Ovary (tissue), 9 donors: Measurements from ENCODE around the gene WNT5A. TPM values are rescaled to one million over a fixed set of nuclear protein-coding genes. Genes with fewer than 3 reads are reported as not detected.

Experiments used
- DNase-seq, 5 donors: peaks; one replicate each; pipeline ENCODE4 v3.0.0-alpha.2; 2019 to 2020
- H3K27ac ChIP-seq, 2 donors: fragments of 200-600 bp; one replicate each; pipeline versions ENCODE4 v1.5.1 to v1.8.0; 2019 to 2022
- H3K27me3 ChIP-seq: fragments of 200-600 bp; one replicate; pipeline ENCODE4 v1.8.0; 2022
- H3K36me3 ChIP-seq: fragments of 200-600 bp; sonication (generic); one replicate; pipeline ENCODE4 v1.5.1; 2019
- H3K4me1 ChIP-seq: one replicate; pipeline ENCODE4 v1.8.1; 2013; ENCODE audit warnings: mild to moderate bottlenecking, moderate library complexity; ENCODE audit not compliant: insufficient read depth
- H3K4me3 ChIP-seq: fragments of 200-600 bp; sonication (generic); one replicate; pipeline ENCODE4 v1.5.1; 2017
- H3K9me3 ChIP-seq, 2 donors: fragments of 200-600 bp in 1 of 2; sonication (generic) in 1 of 2; one replicate each; pipeline versions ENCODE4 v1.5.1 to v1.8.1; 2013 to 2019; ENCODE audit warnings: mild to moderate bottlenecking in 1 of 2, moderate library complexity in 1 of 2
- EP300 ChIP-seq: sonication (generic); formaldehyde crosslinking; IDR thresholded peaks from one replicate; pipeline ENCODE4 v1.6.1; 2017; ENCODE audit warnings: antibody characterized with exemption
- POLR2A ChIP-seq: fragments of 450-650 bp; IDR thresholded peaks from one replicate; pipeline ENCODE4 v1.6.1; 2017; ENCODE audit warnings: antibody characterized with exemption, mild to moderate bottlenecking, moderate library complexity
- WGBS, 3 donors: extraction: QIAGEN DNeasy Blood & Tissue Kit in 1 of 3; methylation state at CpG; one replicate each; pipeline versions ENCODE4 v1.1.5 to v1.1.7; 2013 to 2017; 5-methylcytosine and 5-hydroxymethylcytosine counted together
- intact Hi-C, 4 donors: fragments of 100-400 bp; cut with DNase I; formaldehyde crosslinking; loops; one replicate each; pipeline versions ENCODE4 v1.11.0 to v1.15.1; 2022 to 2023
- polyA plus RNA-seq, 2 donors: library from polyadenylated mRNA; stranded (reverse); fragments of 200-250 nt in 1 of 2; fragments of 350-450 nt in 1 of 2; fragmentation: Illumina TruSeq in 1 of 2; extraction: RNeasy Lipid Tissue Mini Kit (QIAGEN cat#74804) in 1 of 2; gene quantifications; one replicate each; pipeline ENCODE4 v1.2.3, GENCODE V29; 2013 to 2014
- total RNA-seq, 7 donors: library from RNA; depleted of rRNA in 2 of 7; stranded (reverse); fragments of >200 nt in 2 of 7; fragmentation: NEBNext Ultra II Directional in 3 of 7; extraction: Animal tissue kit (Norgen Biotek cat#: 25700) in 3 of 7; gene quantifications; one replicate each; pipeline versions ENCODE4 v1.1.0 to v1.2.4, GENCODE V29; 2016 to 2023
- TF ChIP-seq, protein P1 (sequence below), 3 donors: fragments of 450-650 bp in 2 of 3; fragments of 200-600 bp in 1 of 3; IDR thresholded peaks; one replicate each; pipeline versions ENCODE4 v1.5.1 to v1.8.0; 2016 to 2022; ENCODE audit warnings: antibody characterized with exemption in 3 of 3, mild to moderate bottlenecking in 1 of 3
- donor health status: DM: no; HTN: no; CAD: no; lungs with moderate emphysema.
- donor health status: DM: no; HTN: no; CAD: no.
- donor health status: Bipolar disorder and iron deficiency.
- donor health status: DM: yes; HTN: yes; CAD: no.
- donor health status: DM: no; HTN: no; CAD: no.
- donor health status: DM: yes; HTN: yes; CAD: no.

WNT5A gene
- total and polyA plus RNA-seq, 9 donors, result 10.1 to 26.9 (median 18.3) TPM

GRCh38 chr3:55482496-55483195 is 4.5 kb downstream of the WNT5A start:
- Histone ChIP-seq H3K4me3 (peak overlapping the region; percentile 34), H3K9me3 (no peaks in the 10 kb centered on the region), H3K27me3 (no peaks in the 10 kb centered on the region), H3K27ac (peak overlapping the region; percentile 66 to 85), H3K4me1 (peaks cover 5% of the 10 kb centered on the region), H3K36me3 (no peaks in the 10 kb centered on the region)
- DNase-seq, result peak; percentile 48 to 64 (median 54)
- 7 to 23% (median 9%) methylated on average over 38 of the region's 38 CpGs for WGBS, 3 donors
- no peak for TF ChIP-seq POLR2A
- no peak for TF ChIP-seq EP300
- TF ChIP-seq, protein P1, sequence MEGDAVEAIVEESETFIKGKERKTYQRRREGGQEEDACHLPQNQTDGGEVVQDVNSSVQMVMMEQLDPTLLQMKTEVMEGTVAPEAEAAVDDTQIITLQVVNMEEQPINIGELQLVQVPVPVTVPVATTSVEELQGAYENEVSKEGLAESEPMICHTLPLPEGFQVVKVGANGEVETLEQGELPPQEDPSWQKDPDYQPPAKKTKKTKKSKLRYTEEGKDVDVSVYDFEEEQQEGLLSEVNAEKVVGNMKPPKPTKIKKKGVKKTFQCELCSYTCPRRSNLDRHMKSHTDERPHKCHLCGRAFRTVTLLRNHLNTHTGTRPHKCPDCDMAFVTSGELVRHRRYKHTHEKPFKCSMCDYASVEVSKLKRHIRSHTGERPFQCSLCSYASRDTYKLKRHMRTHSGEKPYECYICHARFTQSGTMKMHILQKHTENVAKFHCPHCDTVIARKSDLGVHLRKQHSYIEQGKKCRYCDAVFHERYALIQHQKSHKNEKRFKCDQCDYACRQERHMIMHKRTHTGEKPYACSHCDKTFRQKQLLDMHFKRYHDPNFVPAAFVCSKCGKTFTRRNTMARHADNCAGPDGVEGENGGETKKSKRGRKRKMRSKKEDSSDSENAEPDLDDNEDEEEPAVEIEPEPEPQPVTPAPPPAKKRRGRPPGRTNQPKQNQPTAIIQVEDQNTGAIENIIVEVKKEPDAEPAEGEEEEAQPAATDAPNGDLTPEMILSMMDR (IDR thresholded peaks at IDR 0.05), result no peak
- intact Hi-C loops, result loop anchor here in 1 of 4 donors (10.0 kb wide), 3 partner anchors 242 to 772 kb away; no protein-coding TSS in a partner anchor

- peak overlapping the region; percentile 34 for H3K4me3 ChIP-seq
- peak; percentile 47 to 69 (median 61) for DNase-seq
- no peak for TF ChIP-seq POLR2A
- TF ChIP-seq, protein P1 (IDR thresholded peaks at IDR 0.05), result peak in 2 of 3 donors; percentile 30 to 31
- peak overlapping the region; percentile 53 to 56 for H3K27ac ChIP-seq
- 4 to 11% (median 4%) methylated on average over 37 of the region's 37 CpGs for WGBS, 3 donors
- no peaks in the 10 kb centered on the region for H3K27me3 ChIP-seq
- no peaks in the 10 kb centered on the region for H3K9me3 ChIP-seq
- peaks cover 5% of the 10 kb centered on the region for H3K4me1 ChIP-seq
- H3K36me3 ChIP-seq, result no peaks in the 10 kb centered on the region
- intact Hi-C loops, result loop anchor here in 1 of 4 donors (10.0 kb wide), 3 partner anchors 243 to 773 kb away; no protein-coding TSS in a partner anchor
Measured at GRCh38 chr3:55481744-55482495, 5.2 kb downstream of the WNT5A start.

DNA sequence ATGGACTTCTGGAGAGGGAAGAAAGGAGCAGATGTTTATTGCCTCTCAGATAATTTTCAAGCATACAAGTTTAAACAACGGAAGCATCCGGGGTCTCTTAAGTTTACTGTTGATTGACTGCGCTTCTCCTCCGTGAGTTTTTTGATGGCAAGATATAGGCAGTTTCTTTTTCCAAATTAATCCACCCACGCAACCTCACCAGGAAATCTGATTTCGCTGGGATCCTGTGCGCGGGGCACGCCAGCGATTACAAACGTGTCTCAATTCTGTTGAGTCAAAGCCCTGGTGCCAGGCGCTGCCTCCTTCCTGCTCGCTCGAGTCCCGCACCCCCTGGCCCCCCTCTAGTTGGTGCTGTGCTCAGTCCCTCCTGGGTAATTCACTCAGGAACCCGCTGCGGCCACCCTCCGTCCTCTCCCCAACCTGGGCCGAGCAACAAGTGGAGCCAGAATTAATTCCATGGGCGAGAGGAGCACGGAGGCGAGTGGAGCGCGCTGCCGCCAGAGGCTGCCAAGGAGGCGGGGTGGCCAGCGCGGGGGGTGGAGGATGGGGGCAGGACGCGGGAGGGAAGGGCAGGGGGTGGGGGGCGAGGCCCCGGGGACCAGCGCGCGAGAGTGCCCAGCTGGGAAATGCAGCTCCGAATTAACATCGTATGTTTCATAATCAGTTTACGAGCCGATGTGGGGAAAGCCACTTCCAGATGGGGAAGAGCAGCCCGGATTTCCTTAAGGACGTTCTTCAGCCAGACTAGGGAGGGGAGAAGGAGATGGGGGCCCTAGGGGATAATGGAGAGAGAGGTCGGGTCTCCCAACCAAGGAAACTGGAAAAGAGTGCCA is 6.0 kb downstream of the WNT5A start:
- TF ChIP-seq, protein P1 (IDR thresholded peaks at IDR 0.05), result no peak
- no peak for TF ChIP-seq EP300
- TF ChIP-seq POLR2A, result no peak
- intact Hi-C loops, result loop anchor here in 1 of 4 donors (10.0 kb wide), 3 partner anchors 244 to 774 kb away; no protein-coding TSS in a partner anchor
- Histone ChIP-seq H3K4me3 (peak overlapping the region; percentile 34), H3K36me3 (no peaks in the 10 kb centered on the region), H3K27ac (peak overlapping the region; percentile 53 to 56), H3K9me3 (no peaks in the 10 kb centered on the region), H3K27me3 (no peaks in the 10 kb centered on the region), H3K4me1 (peaks cover 5% of the 10 kb centered on the region)
- WGBS, 3 donors, result 4 to 6% (median 5%) methylated on average over 42 of the region's 42 CpGs
- peak; percentile 45 to 70 (median 62) for DNase-seq
